Tibial artery (tissue), 4 donors: Measurements from ENCODE around the gene FAM3D.
A peak's percentile ranks its signal among the peaks of the same experiment; 100 is the strongest.

Experiments
- DNase-seq, 2 donors: peaks; one replicate each; pipeline ENCODE4 v3.0.0-alpha.2; 2019
- H3K27ac ChIP-seq, 2 donors: fragments of 200-600 bp; sonication (generic) in 1 of 2; 1 replicate in 1 of 2; 2 replicates in 1 of 2; pipeline ENCODE4 v1.5.1; 2018 to 2019; ENCODE audit warnings: mild to moderate bottlenecking in 1 of 2
- H3K27me3 ChIP-seq, 2 donors: fragments of 200-600 bp; sonication (generic) in 1 of 2; one replicate each; pipeline versions ENCODE4 v1.5.1 to v1.6.0; 2016 to 2019
- H3K36me3 ChIP-seq, 3 donors: fragments of 200-600 bp; sonication (generic) in 2 of 3; one replicate each; pipeline ENCODE4 v1.5.1; 2016 to 2019; ENCODE audit warnings: mild to moderate bottlenecking in 2 of 3
- H3K4me1 ChIP-seq, 4 donors: fragments of 200-600 bp; sonication (generic) in 2 of 4; 1 replicate in 3 of 4; 2 replicates in 1 of 4; pipeline ENCODE4 v1.5.1; 2016 to 2019
- H3K4me3 ChIP-seq, 2 donors: fragments of 200-600 bp; sonication (generic) in 1 of 2; 1 replicate in 1 of 2; 2 replicates in 1 of 2; pipeline ENCODE4 v1.5.1; 2018 to 2019; ENCODE audit warnings: mild to moderate bottlenecking in 2 of 2
- H3K9me3 ChIP-seq, 3 donors: fragments of 200-600 bp; sonication (generic) in 1 of 3; one replicate each; pipeline ENCODE4 v1.5.1; 2016 to 2019
- intact Hi-C: fragments of 100-400 bp; cut with DNase I; formaldehyde crosslinking; loops from one replicate; pipeline ENCODE4 v1.15.0; 2023; ENCODE audit warnings: low total_unique reads
- TF ChIP-seq, protein P1 (sequence below), 2 experiments: fragments of 200-600 bp in 1 of 2; fragments of 450-650 bp in 1 of 2; IDR thresholded peaks; one replicate each; pipeline ENCODE4 v1.5.1; 2017 to 2019; ENCODE audit warnings: antibody characterized with exemption in 2 of 2, mild to moderate bottlenecking in 1 of 2, moderate library complexity in 1 of 2

Gene FAM3D

DNA sequence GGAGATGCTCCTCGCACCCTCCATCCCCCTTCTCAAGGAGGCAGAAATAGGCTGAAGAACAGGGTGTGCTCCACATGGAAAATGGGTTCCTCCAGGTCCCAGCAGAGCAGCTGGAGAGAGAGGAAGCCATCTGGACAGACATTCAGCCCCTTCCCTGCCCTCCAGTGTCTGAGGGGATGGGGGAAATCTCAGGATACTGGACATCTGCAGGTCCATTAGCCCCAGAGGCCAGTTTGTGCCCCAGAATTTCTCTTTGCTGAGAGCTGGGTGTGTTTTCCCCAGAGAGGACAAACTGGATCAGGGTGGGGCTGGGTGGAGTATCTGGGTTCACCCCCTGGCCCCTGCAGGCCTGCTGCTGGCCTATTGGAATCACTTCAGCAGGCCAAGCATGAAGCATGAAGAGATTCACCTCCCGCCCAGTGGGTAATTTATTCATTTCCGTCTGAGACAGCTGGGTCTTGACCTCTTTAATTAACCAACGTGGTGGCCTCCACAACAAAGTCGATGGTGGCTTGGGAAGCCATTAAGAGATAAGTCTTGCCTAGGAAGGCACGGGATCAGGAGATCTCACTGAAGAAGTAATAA is 4.6 kb downstream of the FAM3D start:
- peak in 1 of 2 donors; percentile 48 for DNase-seq
- intact Hi-C loops: no loop called here
- H3K27me3 ChIP-seq: peaks cover 0 to 4% of the 10 kb centered on the region in 2 donors
- no peaks in the 10 kb centered on the region for H3K9me3 ChIP-seq
- H3K36me3 ChIP-seq: no peaks in the 10 kb centered on the region
- no peak overlapping the region for H3K27ac ChIP-seq
- H3K4me3 ChIP-seq: no peak overlapping the region
- no peaks in the 10 kb centered on the region for H3K4me1 ChIP-seq
- TF ChIP-seq, protein P1, sequence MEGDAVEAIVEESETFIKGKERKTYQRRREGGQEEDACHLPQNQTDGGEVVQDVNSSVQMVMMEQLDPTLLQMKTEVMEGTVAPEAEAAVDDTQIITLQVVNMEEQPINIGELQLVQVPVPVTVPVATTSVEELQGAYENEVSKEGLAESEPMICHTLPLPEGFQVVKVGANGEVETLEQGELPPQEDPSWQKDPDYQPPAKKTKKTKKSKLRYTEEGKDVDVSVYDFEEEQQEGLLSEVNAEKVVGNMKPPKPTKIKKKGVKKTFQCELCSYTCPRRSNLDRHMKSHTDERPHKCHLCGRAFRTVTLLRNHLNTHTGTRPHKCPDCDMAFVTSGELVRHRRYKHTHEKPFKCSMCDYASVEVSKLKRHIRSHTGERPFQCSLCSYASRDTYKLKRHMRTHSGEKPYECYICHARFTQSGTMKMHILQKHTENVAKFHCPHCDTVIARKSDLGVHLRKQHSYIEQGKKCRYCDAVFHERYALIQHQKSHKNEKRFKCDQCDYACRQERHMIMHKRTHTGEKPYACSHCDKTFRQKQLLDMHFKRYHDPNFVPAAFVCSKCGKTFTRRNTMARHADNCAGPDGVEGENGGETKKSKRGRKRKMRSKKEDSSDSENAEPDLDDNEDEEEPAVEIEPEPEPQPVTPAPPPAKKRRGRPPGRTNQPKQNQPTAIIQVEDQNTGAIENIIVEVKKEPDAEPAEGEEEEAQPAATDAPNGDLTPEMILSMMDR (IDR thresholded peaks at IDR 0.05): no peak

DNA sequence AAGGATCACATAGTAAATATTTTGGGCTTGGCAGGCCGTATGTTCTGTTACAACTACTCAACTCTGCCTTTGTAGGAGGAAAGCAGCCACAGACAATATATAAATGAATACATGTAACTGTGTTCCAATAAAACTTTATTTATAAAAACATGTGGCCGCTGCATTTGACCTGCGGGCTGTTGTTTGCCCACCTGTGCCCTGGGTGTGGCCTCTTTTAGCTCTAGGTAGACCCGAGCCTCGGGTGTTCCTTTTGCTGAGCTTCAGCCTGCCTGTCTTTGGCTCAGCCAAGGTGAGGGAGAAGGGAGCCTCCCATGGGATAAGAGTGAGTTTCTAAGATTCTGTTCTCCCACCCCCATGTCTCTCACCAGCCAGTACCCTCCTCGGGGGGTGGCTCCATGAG is 5.6 kb downstream of the FAM3D start:
- no peaks in the 10 kb centered on the region for H3K4me1 ChIP-seq
- peak in 1 of 2 donors; percentile 3 for DNase-seq
- no peak overlapping the region for H3K4me3 ChIP-seq
- H3K36me3 ChIP-seq: no peaks in the 10 kb centered on the region
- H3K9me3 ChIP-seq: no peaks in the 10 kb centered on the region
- intact Hi-C loops: no loop called here
- peaks cover 0 to 6% of the 10 kb centered on the region in 2 donors for H3K27me3 ChIP-seq
- no peak overlapping the region for H3K27ac ChIP-seq
- TF ChIP-seq, protein P1 (IDR thresholded peaks at IDR 0.05): no peak

DNA sequence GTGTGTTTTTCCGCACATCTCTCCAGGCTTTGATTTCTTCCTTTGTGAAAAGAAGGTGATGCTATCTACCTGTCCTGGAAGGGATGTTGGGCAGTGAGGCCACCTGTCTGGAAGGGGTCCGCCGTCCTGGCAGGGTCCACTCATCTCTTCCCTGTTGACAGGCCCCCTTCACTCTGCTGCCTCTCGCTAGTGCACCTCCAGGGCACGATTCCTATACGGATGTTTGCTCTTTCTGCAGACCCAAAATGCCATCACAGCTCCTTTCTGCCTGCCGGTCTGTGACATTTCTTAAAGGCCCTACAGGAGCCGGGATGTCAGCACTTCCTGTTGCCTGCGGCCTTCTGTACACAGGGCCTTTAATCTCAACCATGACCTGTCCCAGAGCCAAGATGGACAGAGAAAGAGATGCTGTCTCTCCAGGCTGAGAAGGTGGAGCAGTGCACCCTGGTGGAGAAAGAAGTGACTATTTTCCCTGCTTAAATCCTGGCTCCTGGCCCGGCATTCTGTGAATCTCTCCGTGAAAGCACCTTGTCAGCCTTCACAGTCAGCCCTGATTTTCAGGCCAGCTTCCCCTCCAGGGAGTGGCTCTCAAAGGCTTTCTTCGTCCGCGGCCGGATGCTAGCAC is 7.4 kb downstream of the FAM3D start:
- no peaks in the 10 kb centered on the region for H3K9me3 ChIP-seq
- intact Hi-C loops: no loop called here
- DNase-seq: peak; percentile 16 to 48
- no peaks in the 10 kb centered on the region for H3K4me1 ChIP-seq
- H3K27me3 ChIP-seq: peaks cover 0 to 7% of the 10 kb centered on the region in 2 donors
- no peak overlapping the region for H3K27ac ChIP-seq
- H3K4me3 ChIP-seq: no peak overlapping the region
- H3K36me3 ChIP-seq: no peaks in the 10 kb centered on the region
- TF ChIP-seq, protein P1 (IDR thresholded peaks at IDR 0.05): no peak

DNA sequence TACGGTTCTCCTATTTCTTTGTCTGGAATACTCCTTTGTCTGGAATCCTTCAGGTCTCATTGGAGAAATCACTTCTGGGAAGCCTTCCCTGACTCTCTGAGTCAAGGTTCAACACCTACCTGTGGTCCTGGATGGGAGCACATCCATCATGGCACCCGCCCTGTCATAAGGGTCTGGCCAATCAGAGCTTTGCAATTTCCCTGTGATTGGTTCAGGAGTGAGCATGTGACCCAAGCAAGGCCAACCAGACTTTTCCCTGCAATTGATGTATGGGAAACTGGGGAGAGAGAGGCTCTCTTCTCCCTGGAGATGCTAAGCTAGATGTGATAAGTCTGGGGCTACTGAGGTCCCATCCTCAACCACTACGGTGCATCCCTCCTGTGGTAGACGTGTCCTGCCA is 8.1 kb downstream of the FAM3D start:
- Histone ChIP-seq H3K4me3 (no peak overlapping the region), H3K27ac (no peak overlapping the region), H3K27me3 (peaks cover 0 to 7% of the 10 kb centered on the region in 2 donors), H3K36me3 (no peaks in the 10 kb centered on the region), H3K9me3 (no peaks in the 10 kb centered on the region), H3K4me1 (no peaks in the 10 kb centered on the region)
- TF ChIP-seq, protein P1 (IDR thresholded peaks at IDR 0.05): no peak
- peak; percentile 2 to 6 for DNase-seq
- intact Hi-C loops: no loop called here

DNA sequence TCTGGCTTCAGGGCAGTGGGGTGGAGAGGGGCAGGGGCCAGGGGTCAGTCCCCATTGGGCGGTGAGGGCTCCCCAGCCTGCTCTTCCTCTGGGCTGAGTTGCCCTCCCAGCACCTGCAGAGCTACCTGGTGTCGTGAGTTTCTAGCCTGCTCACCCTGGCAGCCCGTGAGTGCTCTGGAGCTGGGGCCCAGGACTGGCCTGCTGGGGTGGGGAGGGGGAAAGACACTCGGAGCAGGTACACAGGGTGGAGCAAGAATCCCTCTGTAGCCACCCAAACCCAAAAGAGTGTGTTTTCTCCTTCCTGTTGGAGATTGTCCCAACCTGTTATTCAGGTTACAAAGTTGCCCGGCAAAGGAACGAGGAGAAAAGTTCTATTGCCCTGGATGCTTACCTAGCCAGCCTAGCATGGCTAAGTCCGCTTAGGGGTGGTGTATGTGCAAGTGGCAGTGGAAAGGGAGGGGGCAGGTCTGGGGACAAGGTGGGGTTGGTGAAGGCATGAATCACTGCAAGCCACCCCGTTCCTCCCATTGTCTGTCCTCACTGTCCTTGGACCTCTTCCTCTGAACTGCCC is 8.9 kb downstream of the FAM3D start:
- intact Hi-C loops: no loop called here
- Histone ChIP-seq H3K4me1 (no peaks in the 10 kb centered on the region), H3K27ac (no peak overlapping the region), H3K27me3 (peaks cover 0 to 7% of the 10 kb centered on the region in 2 donors), H3K4me3 (no peak overlapping the region), H3K36me3 (no peaks in the 10 kb centered on the region), H3K9me3 (no peaks in the 10 kb centered on the region)
- TF ChIP-seq, protein P1 (IDR thresholded peaks at IDR 0.05): no peak
- DNase-seq: peak; percentile 7 to 56
